GM19463 (cell line): Measurements from ENCODE around the gene TMUB1.

Experiments used
- ATAC-seq: cut with Tn5 transposase; IDR thresholded peaks from one replicate; pipeline ENCODE4 v1.9.1; 2021; ENCODE audit warnings: mild to moderate bottlenecking, moderate library complexity; ENCODE audit not compliant: unreplicated experiment

The TMUB1 gene

GRCh38 chr7:151035026-151035717 lies 48.1 kb downstream of the TMUB1 start:
- ATAC-seq, result no peak

GRCh38 chr7:151034312-151035025 lies 48.8 kb downstream of the TMUB1 start:
- ATAC-seq, result no peak

GRCh38 chr7:151033864-151034249 lies 49.4 kb downstream of the TMUB1 start:
- ATAC-seq, result no peak

GRCh38 chr7:151032936-151033863 lies 50.1 kb downstream of the TMUB1 start:
- ATAC-seq, result no peak
